H1 (cell line): ENCODE measurements around the gene NDEL1. TPM values are rescaled to one million over a fixed set of nuclear protein-coding genes. Genes with fewer than 3 reads are reported as not detected.

ENCODE experiments used
- CTCF ChIA-PET: fragments of 300-600 bp; sonication (Branson Sonifier 250); formaldehyde crosslinking; loops from one replicate; lab custom pipeline; 2021; ENCODE audit not compliant: partially characterized antibody; lab: Charles Lee
- POLR2A ChIA-PET: fragments of 300-600 bp; sonication (Branson Sonifier 250); formaldehyde crosslinking; loops from one replicate; lab custom pipeline; 2021; ENCODE audit warnings: inconsistent platforms; ENCODE audit not compliant: partially characterized antibody; lab: Charles Lee
- DNase-seq, 2 experiments: peaks; one replicate each; pipeline versions ENCODE4 v3.0.0 to v3.0.0-alpha.2; 2010 to 2022; ENCODE audit warnings: low spot score in 2 of 2, low read depth in 1 of 2, mixed read lengths in 1 of 2
- FAIRE-seq: peaks from 2 replicates; lab custom pipeline; 2011; peaks lifted over from hg19 to GRCh38; lab: Jason Lieb, UNC
- H2AFZ ChIP-seq: 2 replicates; pipeline ENCODE4 v1.8.1; 2012; ENCODE audit warnings: low read length, inconsistent platforms
- H2AK5ac ChIP-seq: 2 replicates; pipeline ENCODE4 v1.6.1; 2013; ENCODE audit warnings: low read depth, low read length
- H2BK120ac ChIP-seq: replicated peaks from 2 replicates; pipeline ENCODE3; 2013; ENCODE audit warnings: low read depth, low read length, inconsistent platforms
- H2BK12ac ChIP-seq: 2 replicates; pipeline ENCODE4 v1.6.1; 2013; ENCODE audit warnings: low read depth, low read length
- H2BK15ac ChIP-seq: 2 replicates; pipeline ENCODE4 v1.6.1; 2013; ENCODE audit warnings: low read length
- H2BK20ac ChIP-seq: 2 replicates; pipeline ENCODE4 v1.6.1; 2013; ENCODE audit warnings: low read length
- H2BK5ac ChIP-seq: 2 replicates; pipeline ENCODE4 v1.6.1; 2013; ENCODE audit warnings: low read depth, low read length
- H3K14ac ChIP-seq: 2 replicates; pipeline ENCODE4 v1.6.1; 2013; ENCODE audit warnings: inconsistent platforms; ENCODE audit not compliant: insufficient read length
- H3K18ac ChIP-seq: 2 replicates; pipeline ENCODE4 v1.6.1; 2013; ENCODE audit warnings: low read length; ENCODE audit errors: extremely low read depth
- H3K23ac ChIP-seq: 2 replicates; pipeline ENCODE4 v1.6.1; 2013; ENCODE audit warnings: inconsistent platforms; ENCODE audit not compliant: insufficient read length
- H3K23me2 ChIP-seq: 2 replicates; pipeline ENCODE4 v1.6.1; 2013; ENCODE audit warnings: low read depth, low read length
- H3K27ac ChIP-seq: 2 replicates; pipeline ENCODE4 v1.6.1; 2011; ENCODE audit warnings: low read depth, low read length, inconsistent platforms
- H3K27me3 ChIP-seq, 4 experiments: replicated peaks in 1 of 4; 1 replicate in 1 of 4; 2 replicates in 3 of 4; pipeline versions ENCODE4 v1.6.1 to v1.8.1; 2011 to 2013; ENCODE audit warnings: low read length in 3 of 4, mild to moderate bottlenecking in 3 of 4, inconsistent platforms in 2 of 4, mixed read lengths in 2 of 4, moderate library complexity in 1 of 4; ENCODE audit not compliant: control insufficient read depth in 3 of 4, insufficient read depth in 3 of 4; ENCODE audit errors: extremely low read depth in 1 of 4
- H3K36me3 ChIP-seq, 4 experiments: 2 replicates each; pipeline versions ENCODE4 v1.6.1 to v1.8.1; 2011 to 2013; ENCODE audit warnings: mild to moderate bottlenecking in 4 of 4, low read length in 3 of 4, moderate library complexity in 2 of 4, control low read depth in 1 of 4, inconsistent platforms in 1 of 4; ENCODE audit not compliant: insufficient read depth in 4 of 4, control insufficient read depth in 2 of 4
- H3K4ac ChIP-seq: replicated peaks from 2 replicates; pipeline ENCODE3; 2013; ENCODE audit warnings: low read length, low read depth, mixed read lengths, inconsistent platforms; ENCODE audit not compliant: insufficient read length
- H3K4me1 ChIP-seq, 4 experiments: replicated peaks in 1 of 4; 1 replicate in 1 of 4; 2 replicates in 3 of 4; pipeline versions ENCODE4 v1.6.1 to v1.8.1; 2011 to 2013; ENCODE audit warnings: low read length in 3 of 4, inconsistent platforms in 2 of 4, mixed read lengths in 1 of 4; ENCODE audit not compliant: insufficient read depth in 4 of 4, control insufficient read depth in 3 of 4
- H3K4me2 ChIP-seq, 2 experiments: 2 replicates each; pipeline versions ENCODE4 v1.6.1 to v1.8.1; 2011 to 2013; ENCODE audit warnings: low read depth in 2 of 2, low read length in 2 of 2, control low read depth in 1 of 2, inconsistent platforms in 1 of 2, mild to moderate bottlenecking in 1 of 2; ENCODE audit not compliant: insufficient read depth in 1 of 2
- H3K4me3 ChIP-seq, 4 experiments: fragments of 200-600, 300-600 bp in 1 of 4; sonication (generic), shearing (Covaris generic), sonication (Bioruptor Twin) in 1 of 4; 2 replicates each; pipeline versions ENCODE4 v1.5.1 to v1.8.1; 2011 to 2016; ENCODE audit warnings: low read length in 4 of 4, low read depth in 3 of 4, control low read depth in 2 of 4, inconsistent platforms in 2 of 4, mild to moderate bottlenecking in 2 of 4, mixed read lengths in 1 of 4, moderate library complexity in 1 of 4; ENCODE audit not compliant: insufficient read depth in 2 of 4; ENCODE audit errors: extremely low read depth in 1 of 4
- H3K56ac ChIP-seq: replicated peaks from 2 replicates; pipeline ENCODE3; 2013; ENCODE audit warnings: low read depth, mild to moderate bottlenecking, mixed read lengths, low read length, inconsistent platforms; ENCODE audit not compliant: insufficient read length
- H3K79me1 ChIP-seq: 2 replicates; pipeline ENCODE4 v1.6.1; 2013; ENCODE audit warnings: low read depth, low read length, control low read depth
- H3K79me2 ChIP-seq, 2 experiments: 2 replicates each; pipeline versions ENCODE4 v1.6.1 to v1.8.1; 2012 to 2013; ENCODE audit warnings: low read length in 2 of 2, mild to moderate bottlenecking in 2 of 2, inconsistent platforms in 1 of 2; ENCODE audit not compliant: insufficient read depth in 2 of 2, control insufficient read depth in 1 of 2
- H3K9ac ChIP-seq, 4 experiments: replicated peaks in 1 of 4; 1 replicate in 1 of 4; 2 replicates in 3 of 4; pipeline versions ENCODE4 v1.6.1 to v1.8.1; 2011 to 2013; ENCODE audit warnings: low read depth in 3 of 4, low read length in 3 of 4, control low read depth in 2 of 4, mild to moderate bottlenecking in 2 of 4, moderate library complexity in 2 of 4, inconsistent platforms in 1 of 4; ENCODE audit errors: extremely low read depth in 1 of 4
- H3K9me3 ChIP-seq, 2 experiments: 2 replicates each; pipeline versions ENCODE4 v1.6.1 to v1.8.1; 2012 to 2013; ENCODE audit warnings: mild to moderate bottlenecking in 2 of 2, moderate library complexity in 2 of 2, control low read depth in 1 of 2, inconsistent platforms in 1 of 2, low read depth in 1 of 2, low read length in 1 of 2, mixed read lengths in 1 of 2; ENCODE audit not compliant: insufficient read depth in 2 of 2
- H4K20me1 ChIP-seq, 2 experiments: replicated peaks in 1 of 2; 2 replicates each; pipeline versions ENCODE3 to v1.8.1; 2011 to 2013; ENCODE audit warnings: inconsistent platforms in 2 of 2, low read length in 2 of 2, mild to moderate bottlenecking in 1 of 2; ENCODE audit not compliant: insufficient read depth in 2 of 2, control insufficient read depth in 1 of 2
- H4K5ac ChIP-seq: 2 replicates; pipeline ENCODE4 v1.6.1; 2013; ENCODE audit warnings: low read length, low read depth, mixed read lengths, inconsistent platforms; ENCODE audit not compliant: insufficient read length
- H4K8ac ChIP-seq: 2 replicates; pipeline ENCODE4 v1.8.0; 2013; ENCODE audit warnings: mild to moderate bottlenecking, moderate library complexity, low read length, inconsistent platforms; ENCODE audit not compliant: insufficient read depth; ENCODE audit errors: extremely low read depth
- H4K91ac ChIP-seq: replicated peaks from 2 replicates; pipeline ENCODE3; 2013; ENCODE audit warnings: low read length, mixed read lengths, inconsistent platforms; ENCODE audit not compliant: insufficient read length
- BCL11A ChIP-seq, 2 experiments: IDR thresholded peaks; one replicate each; pipeline ENCODE4 v1.6.1; 2011; ENCODE audit warnings: low read depth in 2 of 2, low read length in 2 of 2, mild to moderate bottlenecking in 2 of 2
- CHD1 ChIP-seq: IDR thresholded peaks from 2 replicates; pipeline ENCODE4 v1.6.1; 2012; ENCODE audit warnings: low read depth, low read length, improper control_type of control experiment
- CTBP2 ChIP-seq: IDR thresholded peaks from 2 replicates; pipeline ENCODE4 v1.7.0; 2011; ENCODE audit warnings: borderline replicate concordance, mild to moderate bottlenecking, moderate library complexity, mixed read lengths, low read length; ENCODE audit not compliant: insufficient read depth, insufficient read length
- E2F6 ChIP-seq: IDR thresholded peaks from 2 replicates; pipeline ENCODE4 v1.6.1; 2012; ENCODE audit warnings: inconsistent platforms
- KDM4A ChIP-seq: IDR thresholded peaks from one replicate; pipeline ENCODE4 v1.7.1; 2012; ENCODE audit warnings: low read depth, mild to moderate bottlenecking, moderate library complexity, low read length, inconsistent platforms; ENCODE audit not compliant: severe bottlenecking
- RNF2 ChIP-seq: fragments of 200-900, 300-1000 bp; sonication (generic); IDR thresholded peaks from 2 replicates; pipeline ENCODE4 v1.7.1; 2016; ENCODE audit warnings: borderline replicate concordance, low read depth, mild to moderate bottlenecking, antibody characterized with exemption, low read length; ENCODE audit not compliant: poor library complexity, severe bottlenecking; ENCODE audit errors: missing control alignments
- TAF1 ChIP-seq: IDR thresholded peaks from 2 replicates; pipeline ENCODE4 v1.6.1; 2011; ENCODE audit warnings: mild to moderate bottlenecking, low read depth, low read length
- WGBS, 2 experiments: shearing (Covaris generic) in 1 of 2; methylation state at CpG; one replicate each; pipeline versions ENCODE4 v1.1.6 to v1.1.7; 2013 to 2015; ENCODE audit warnings: low lambda C conversion rate in 2 of 2, mixed read lengths in 2 of 2, inconsistent platforms in 1 of 2, low coverage in 1 of 2, missing lambda C conversion rate in 1 of 2; ENCODE audit not compliant: insufficient replicate concordance in 2 of 2, insufficient coverage in 1 of 2, insufficient read length in 1 of 2; ENCODE audit errors: extremely low coverage in 1 of 2, missing lambda C conversion rate in 1 of 2; 5-methylcytosine and 5-hydroxymethylcytosine counted together
- polyA plus RNA-seq, 7 experiments: library from polyadenylated mRNA; depleted of rRNA in 3 of 7; stranded (reverse) in 5 of 7; unstranded in 2 of 7; fragments of >200 nt in 5 of 7; fragments of 200-250 nt in 2 of 7; gene quantifications; 1 replicate in 5 of 7; 2 replicates in 1 of 7; 4 replicates in 1 of 7; pipeline versions ENCODE4 v1.2.1 to v1.2.3, GENCODE V29; 2011 to 2013; ENCODE audit warnings: missing spikeins in 2 of 7, mixed read lengths in 2 of 7
- total RNA-seq: library from RNA; stranded (reverse); fragmentation: NEBNext Ultra II Directional; extraction: Animal tissue kit (Norgen Biotek cat#: 25700); gene quantifications from 2 replicates; pipeline ENCODE4 v1.2.1, GENCODE V29; 2021

Gene NDEL1
- total and polyA plus RNA-seq, 2 of the 8 experiments (the other 6 are each of a cell fraction or from before 2014, with no cell fraction given), result 31.1 to 32.9 TPM

- TF ChIP-seq KDM4A (no peak), RNF2 (no peak), E2F6 (no peak), TAF1 (no peak), CHD1 (no peak), BCL11A (IDR thresholded peaks at IDR 0.05; ENCODE audit: low read depth in 2 of 2, low read length in 2 of 2) (no peak), CTBP2 (no peak)
- TF ChIP-seq, all 59 proteins: peak for 0
- no peak overlapping the region for H2BK5ac ChIP-seq
- no peak for FAIRE-seq
- no peak overlapping the region for H3K27ac ChIP-seq
- peaks cover 1 to 6% of the 10 kb centered on the region in 2 experiments for H4K20me1 ChIP-seq
- H4K5ac ChIP-seq, result no peak overlapping the region
- H3K9me3 ChIP-seq, result no peaks in the 10 kb centered on the region
- peaks cover 53 to 96% (median 75%) of the 10 kb centered on the region in 4 experiments for H3K36me3 ChIP-seq
- no peak overlapping the region for H3K4me3 ChIP-seq
- H2AK5ac ChIP-seq, result no peak overlapping the region
- H2BK20ac ChIP-seq, result no peak overlapping the region
- no peak overlapping the region for H3K4ac ChIP-seq
- no peaks in the 10 kb centered on the region for H3K23me2 ChIP-seq
- 90% methylated on average over 5 of the region's 5 CpGs; no CpG with 5 or more reads in 1 of the 2 experiments for WGBS, 2 experiments
- no peaks in the 10 kb centered on the region for H3K27me3 ChIP-seq
- H4K8ac ChIP-seq, result no peak overlapping the region
- no peak overlapping the region for H2AFZ ChIP-seq
- H3K4me2 ChIP-seq, result no peak overlapping the region
- no peaks in the 10 kb centered on the region for H3K4me1 ChIP-seq
- ChIA-PET CTCF (interaction anchor here (1.3 to 1.8 kb wide), 2 partner anchors 19 to 49 kb away, joined by 3 to 4 read pairs; no protein-coding TSS in a partner anchor), POLR2A (no interaction called here)
- DNase-seq, result no peak
- no peak overlapping the region for H2BK15ac ChIP-seq
- no peak overlapping the region for H2BK12ac ChIP-seq
- H3K23ac ChIP-seq, result no peak overlapping the region
- no peak overlapping the region for H3K18ac ChIP-seq
- no peak overlapping the region for H3K9ac ChIP-seq
- no peaks in the 10 kb centered on the region; the same call in 1 of the 2 replicates for H3K79me1 ChIP-seq
- no peaks in the 10 kb centered on the region for H3K79me2 ChIP-seq
- H4K91ac ChIP-seq, result no peak overlapping the region
- no peak overlapping the region for H3K14ac ChIP-seq
- H2BK120ac ChIP-seq, result no peak overlapping the region
- H3K56ac ChIP-seq, result no peak overlapping the region
Measured at GRCh38 chr17:8481703-8482102, 46.0 kb downstream of the NDEL1 start.
